ENCODE data around the gene PRKCZ. TPM values are rescaled to one million over a fixed set of nuclear protein-coding genes. Genes with fewer than 3 reads are reported as not detected.

PRKCZ gene
- total RNA-seq, 6 experiments from 2014 or later, result 0.55 to 1.4 (median 0.95) TPM

DNA sequence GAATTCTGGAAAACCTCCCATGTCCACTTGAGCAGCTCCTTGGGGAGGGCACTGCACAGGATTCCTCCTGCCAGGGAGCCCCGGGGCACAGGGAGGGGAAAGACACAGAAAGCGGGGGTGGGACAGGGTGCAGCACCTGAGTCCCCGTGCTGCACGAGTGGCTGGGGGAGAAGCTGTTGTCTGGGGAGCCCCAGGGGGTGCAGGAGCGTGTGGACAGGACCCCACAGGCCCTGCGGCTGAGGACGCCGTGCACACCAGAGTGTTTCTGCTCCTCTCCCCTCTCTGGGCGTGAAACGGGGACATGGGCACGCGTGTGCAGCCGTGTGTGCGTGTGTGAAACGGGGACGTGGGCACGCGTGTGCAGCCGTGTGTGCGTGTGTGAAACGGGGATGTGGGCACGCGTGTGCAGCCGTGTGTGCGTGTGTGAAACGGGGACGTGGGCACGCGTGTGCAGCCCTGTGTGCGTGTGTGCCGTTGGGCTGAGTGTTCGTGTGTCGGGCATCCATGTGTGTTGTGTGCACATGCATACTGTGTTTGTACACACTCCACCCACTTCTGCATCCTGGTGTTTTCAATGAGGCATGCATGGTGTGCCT is 122.4 kb downstream of the PRKCZ start:
- H3K9me3 Mint-ChIP-seq, result no peaks in the 10 kb centered on the region
- TF ChIP-seq, protein P1, sequence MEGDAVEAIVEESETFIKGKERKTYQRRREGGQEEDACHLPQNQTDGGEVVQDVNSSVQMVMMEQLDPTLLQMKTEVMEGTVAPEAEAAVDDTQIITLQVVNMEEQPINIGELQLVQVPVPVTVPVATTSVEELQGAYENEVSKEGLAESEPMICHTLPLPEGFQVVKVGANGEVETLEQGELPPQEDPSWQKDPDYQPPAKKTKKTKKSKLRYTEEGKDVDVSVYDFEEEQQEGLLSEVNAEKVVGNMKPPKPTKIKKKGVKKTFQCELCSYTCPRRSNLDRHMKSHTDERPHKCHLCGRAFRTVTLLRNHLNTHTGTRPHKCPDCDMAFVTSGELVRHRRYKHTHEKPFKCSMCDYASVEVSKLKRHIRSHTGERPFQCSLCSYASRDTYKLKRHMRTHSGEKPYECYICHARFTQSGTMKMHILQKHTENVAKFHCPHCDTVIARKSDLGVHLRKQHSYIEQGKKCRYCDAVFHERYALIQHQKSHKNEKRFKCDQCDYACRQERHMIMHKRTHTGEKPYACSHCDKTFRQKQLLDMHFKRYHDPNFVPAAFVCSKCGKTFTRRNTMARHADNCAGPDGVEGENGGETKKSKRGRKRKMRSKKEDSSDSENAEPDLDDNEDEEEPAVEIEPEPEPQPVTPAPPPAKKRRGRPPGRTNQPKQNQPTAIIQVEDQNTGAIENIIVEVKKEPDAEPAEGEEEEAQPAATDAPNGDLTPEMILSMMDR (IDR thresholded peaks at IDR 0.05), result no peak
- no peak overlapping the region for H3K4me3 Mint-ChIP-seq
- no peak overlapping the region for H3K27ac Mint-ChIP-seq
- peaks cover 9% of the 10 kb centered on the region for H3K27me3 Mint-ChIP-seq (ENCODE audit: insufficient read depth)
- H3K4me1 Mint-ChIP-seq (ENCODE audit: low read depth), result peaks cover 18% of the 10 kb centered on the region
- DNase-seq, result no peak
- H3K36me3 Mint-ChIP-seq (ENCODE audit: low read depth), result no peaks in the 10 kb centered on the region

DNA sequence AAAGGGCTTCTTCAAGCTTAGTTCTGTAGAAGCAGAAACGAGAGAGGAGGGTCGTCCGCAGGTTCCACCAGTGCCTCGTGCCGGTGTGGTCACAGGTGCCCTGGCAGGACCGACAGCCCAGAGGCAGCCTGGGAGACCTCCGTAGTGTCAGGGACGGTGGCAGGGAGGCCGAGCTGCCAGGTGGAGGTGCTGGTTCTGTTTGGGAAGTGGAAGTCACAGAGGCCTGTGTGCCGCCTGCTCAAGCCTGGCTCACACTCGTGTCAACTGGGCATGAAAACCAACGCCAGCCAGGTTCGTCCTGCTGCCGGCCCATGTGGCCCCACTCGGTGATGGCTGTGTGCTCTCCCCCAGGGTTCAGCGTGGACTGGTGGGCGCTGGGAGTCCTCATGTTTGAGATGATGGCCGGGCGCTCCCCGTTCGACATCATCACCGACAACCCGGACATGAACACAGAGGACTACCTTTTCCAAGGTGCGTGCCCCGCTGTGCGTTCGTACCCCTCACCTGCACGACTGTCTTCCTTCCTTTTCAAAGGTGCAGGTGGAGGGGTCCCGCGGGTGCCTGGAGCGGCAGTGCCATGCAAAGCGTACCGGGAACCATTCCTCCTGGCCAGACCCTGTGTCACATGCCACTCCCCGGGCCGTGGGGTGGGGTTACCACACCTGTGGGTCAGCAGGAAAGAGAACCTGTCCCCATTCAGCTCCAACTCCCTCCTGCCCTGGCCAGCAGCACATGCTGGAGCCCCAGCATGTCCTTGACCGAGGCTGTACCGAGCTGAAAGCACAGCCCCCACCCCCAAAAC is 123.5 kb downstream of the PRKCZ start:
- Mint-ChIP-seq H3K9me3 (no peaks in the 10 kb centered on the region), H3K27ac (no peak overlapping the region), H3K36me3 (ENCODE audit: low read depth) (no peaks in the 10 kb centered on the region), H3K4me3 (peak overlapping the region; percentile 77), H3K27me3 (ENCODE audit: insufficient read depth) (peaks cover 2% of the 10 kb centered on the region), H3K4me1 (ENCODE audit: low read depth) (peaks cover 18% of the 10 kb centered on the region)
- DNase-seq, result no peak
- TF ChIP-seq, protein P1 (IDR thresholded peaks at IDR 0.05), result no peak

GRCh38 chr1:2174348-2175054 is 124.3 kb downstream of the PRKCZ start:
- Mint-ChIP-seq H3K27ac (no peak overlapping the region), H3K4me3 (peak overlapping the region; percentile 77), H3K27me3 (ENCODE audit: insufficient read depth) (peaks cover 5% of the 10 kb centered on the region), H3K4me1 (ENCODE audit: low read depth) (peaks cover 18% of the 10 kb centered on the region), H3K36me3 (ENCODE audit: low read depth) (peaks cover 2% of the 10 kb centered on the region; the same call in 1 of the 2 replicates), H3K9me3 (no peaks in the 10 kb centered on the region)
- peak; percentile 50 for DNase-seq
- TF ChIP-seq, protein P1 (IDR thresholded peaks at IDR 0.05), result peak; percentile 92

DNA sequence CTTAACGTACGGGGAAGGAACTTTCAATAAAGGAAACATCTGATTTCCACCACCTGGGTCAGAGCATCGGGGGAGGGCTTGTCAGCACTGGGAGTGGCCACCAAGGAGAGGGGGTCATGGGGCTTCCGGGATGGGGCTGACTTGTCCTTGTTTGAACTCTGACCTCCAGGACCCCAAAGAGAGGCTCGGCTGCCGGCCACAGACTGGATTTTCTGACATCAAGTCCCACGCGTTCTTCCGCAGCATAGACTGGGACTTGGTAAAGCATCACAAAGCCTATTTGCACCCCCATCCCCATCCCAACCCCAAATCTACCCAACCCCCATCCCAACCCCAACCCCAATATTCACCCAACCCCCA is 124.8 kb downstream of the PRKCZ start:
- Mint-ChIP-seq H3K4me1 (ENCODE audit: low read depth) (peaks cover 16% of the 10 kb centered on the region), H3K9me3 (no peaks in the 10 kb centered on the region), H3K36me3 (ENCODE audit: low read depth) (peaks cover 7% of the 10 kb centered on the region; the same call in 1 of the 2 replicates), H3K4me3 (peak overlapping the region; percentile 77; the same call in 1 of the 2 replicates), H3K27me3 (ENCODE audit: insufficient read depth) (peaks cover 5% of the 10 kb centered on the region), H3K27ac (no peak overlapping the region)
- TF ChIP-seq, protein P1 (IDR thresholded peaks at IDR 0.05), result no peak
- no peak for DNase-seq

GRCh38 chr1:2175681-2176454 is 125.7 kb downstream of the PRKCZ start:
- no peaks in the 10 kb centered on the region for H3K9me3 Mint-ChIP-seq
- peaks cover 5% of the 10 kb centered on the region for H3K27me3 Mint-ChIP-seq (ENCODE audit: insufficient read depth)
- H3K36me3 Mint-ChIP-seq (ENCODE audit: low read depth), result peaks cover 7% of the 10 kb centered on the region; the same call in 1 of the 2 replicates
- no peak overlapping the region for H3K27ac Mint-ChIP-seq
- no peak for DNase-seq
- H3K4me3 Mint-ChIP-seq, result no peak overlapping the region
- H3K4me1 Mint-ChIP-seq (ENCODE audit: low read depth), result peaks cover 7% of the 10 kb centered on the region
- TF ChIP-seq, protein P1 (IDR thresholded peaks at IDR 0.05), result no peak

Measured in HFFc6 (cell line).